SU-DHL-6 (cell line): ENCODE measurements around the gene TH.

Source experiments
- H2AFZ ChIP-seq: fragments of 200-600 bp; sonication (generic); 2 replicates; pipeline ENCODE4 v1.6.1; 2014; ENCODE audit warnings: low read depth, mild to moderate bottlenecking, moderate library complexity, mixed read lengths, antibody characterized with exemption, low read length; ENCODE audit not compliant: severe bottlenecking
- H3F3A ChIP-seq: fragments of 200-600 bp; shearing (Covaris generic); 2 replicates; pipeline ENCODE4 v1.6.0; 2016; ENCODE audit warnings: antibody characterized with exemption, mild to moderate bottlenecking; ENCODE audit not compliant: insufficient read depth
- H3K27ac ChIP-seq: fragments of 200-600 bp; sonication (generic); 2 replicates; pipeline ENCODE4 v1.5.1; 2016; ENCODE audit warnings: low read depth, mild to moderate bottlenecking, low read length, moderate library complexity, mixed read lengths
- H3K27me3 ChIP-seq: fragments of 200-600 bp; sonication (generic), shearing (Covaris generic); 2 replicates; pipeline ENCODE4 v1.6.0; 2014; ENCODE audit warnings: mild to moderate bottlenecking, low read length
- H3K36me3 ChIP-seq: fragments of 200-600 bp; sonication (generic); 2 replicates; pipeline ENCODE4 v1.6.1; 2014; ENCODE audit warnings: mild to moderate bottlenecking, low read length, mixed read lengths
- H3K4me2 ChIP-seq: fragments of 300-600, 200-600 bp; shearing (Covaris generic), sonication (generic); 2 replicates; pipeline ENCODE4 v1.6.0; 2014; ENCODE audit warnings: low read length, low read depth, mild to moderate bottlenecking; ENCODE audit not compliant: poor library complexity, severe bottlenecking
- H3K4me3 ChIP-seq: fragments of 200-600 bp; sonication (generic); 2 replicates; pipeline ENCODE4 v1.5.1; 2014; ENCODE audit warnings: antibody characterized with exemption, low read length, mild to moderate bottlenecking, mixed read lengths; ENCODE audit not compliant: insufficient read depth, poor library complexity, severe bottlenecking
- H3K79me2 ChIP-seq: fragments of 200-600 bp; sonication (generic); 2 replicates; pipeline ENCODE4 v1.6.1; 2014; ENCODE audit warnings: mild to moderate bottlenecking, low read length, moderate library complexity; ENCODE audit not compliant: insufficient read depth
- H3K9ac ChIP-seq: fragments of 200-600 bp; sonication (generic); 2 replicates; pipeline ENCODE4 v1.7.0; 2014; ENCODE audit warnings: mild to moderate bottlenecking, low read length
- H3K9me2 ChIP-seq: fragments of 200-600 bp; sonication (generic); replicated peaks from 2 replicates; pipeline ENCODE4 v1.6.1; 2014; ENCODE audit warnings: low read length; ENCODE audit not compliant: insufficient read depth
- H3K9me3 ChIP-seq: fragments of 200-600 bp; sonication (generic); 2 replicates; pipeline ENCODE4 v1.6.1; 2014; ENCODE audit warnings: low read length, mixed read lengths; ENCODE audit not compliant: insufficient read depth
- H4K20me1 ChIP-seq: fragments of 200-600 bp; sonication (generic); 2 replicates; pipeline ENCODE4 v1.6.1; 2014; ENCODE audit warnings: low read depth, mild to moderate bottlenecking, antibody characterized with exemption, low read length, moderate library complexity, mixed read lengths
- EZH2phosphoT487 ChIP-seq: fragments of 200-600 bp; sonication (generic), shearing (Covaris generic); conservative IDR thresholded peaks from 2 replicates; pipeline ENCODE4 v1.6.1; 2018; ENCODE audit warnings: mild to moderate bottlenecking, antibody characterized with exemption, low read length, moderate library complexity, mixed read lengths
- TF ChIP-seq, protein P1 (sequence below): fragments of 200-600 bp; sonication (generic); IDR thresholded peaks from one replicate; pipeline ENCODE4 v1.5.1; 2017; ENCODE audit warnings: antibody characterized with exemption, mild to moderate bottlenecking, low read length, moderate library complexity; ENCODE audit not compliant: insufficient read depth, poor library complexity, severe bottlenecking

TH gene

GRCh38 chr11:2160736-2161259 lies 10.8 kb downstream of the TH start, which contains the start of gene INS:
INS (minus strand) TSS chr11:2161209; CDS start chr11:2160971, 238 bp downstream.
- H3K4me2 ChIP-seq = no peak within 1 kb of the TSS
- no peak within 1 kb of the TSS for H2AFZ ChIP-seq
- no peaks in the 10 kb centered on the region for H3K79me2 ChIP-seq
- no peak within 1 kb of the TSS for H3K4me3 ChIP-seq
- no peaks in the 10 kb centered on the region for H4K20me1 ChIP-seq
- H3F3A ChIP-seq = no peaks in the 10 kb centered on the region
- no peaks in the 10 kb centered on the region for H3K27me3 ChIP-seq
- no peaks in the 10 kb centered on the region for H3K9me2 ChIP-seq
- H3K36me3 ChIP-seq = no peaks in the 10 kb centered on the region
- H3K9me3 ChIP-seq = no peaks in the 10 kb centered on the region
- no peak within 1 kb of the TSS for H3K27ac ChIP-seq
- no peak within 1 kb of the TSS for H3K9ac ChIP-seq
- no peak for TF ChIP-seq EZH2phosphoT487
- TF ChIP-seq, protein P1, sequence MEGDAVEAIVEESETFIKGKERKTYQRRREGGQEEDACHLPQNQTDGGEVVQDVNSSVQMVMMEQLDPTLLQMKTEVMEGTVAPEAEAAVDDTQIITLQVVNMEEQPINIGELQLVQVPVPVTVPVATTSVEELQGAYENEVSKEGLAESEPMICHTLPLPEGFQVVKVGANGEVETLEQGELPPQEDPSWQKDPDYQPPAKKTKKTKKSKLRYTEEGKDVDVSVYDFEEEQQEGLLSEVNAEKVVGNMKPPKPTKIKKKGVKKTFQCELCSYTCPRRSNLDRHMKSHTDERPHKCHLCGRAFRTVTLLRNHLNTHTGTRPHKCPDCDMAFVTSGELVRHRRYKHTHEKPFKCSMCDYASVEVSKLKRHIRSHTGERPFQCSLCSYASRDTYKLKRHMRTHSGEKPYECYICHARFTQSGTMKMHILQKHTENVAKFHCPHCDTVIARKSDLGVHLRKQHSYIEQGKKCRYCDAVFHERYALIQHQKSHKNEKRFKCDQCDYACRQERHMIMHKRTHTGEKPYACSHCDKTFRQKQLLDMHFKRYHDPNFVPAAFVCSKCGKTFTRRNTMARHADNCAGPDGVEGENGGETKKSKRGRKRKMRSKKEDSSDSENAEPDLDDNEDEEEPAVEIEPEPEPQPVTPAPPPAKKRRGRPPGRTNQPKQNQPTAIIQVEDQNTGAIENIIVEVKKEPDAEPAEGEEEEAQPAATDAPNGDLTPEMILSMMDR = no peak

DNA sequence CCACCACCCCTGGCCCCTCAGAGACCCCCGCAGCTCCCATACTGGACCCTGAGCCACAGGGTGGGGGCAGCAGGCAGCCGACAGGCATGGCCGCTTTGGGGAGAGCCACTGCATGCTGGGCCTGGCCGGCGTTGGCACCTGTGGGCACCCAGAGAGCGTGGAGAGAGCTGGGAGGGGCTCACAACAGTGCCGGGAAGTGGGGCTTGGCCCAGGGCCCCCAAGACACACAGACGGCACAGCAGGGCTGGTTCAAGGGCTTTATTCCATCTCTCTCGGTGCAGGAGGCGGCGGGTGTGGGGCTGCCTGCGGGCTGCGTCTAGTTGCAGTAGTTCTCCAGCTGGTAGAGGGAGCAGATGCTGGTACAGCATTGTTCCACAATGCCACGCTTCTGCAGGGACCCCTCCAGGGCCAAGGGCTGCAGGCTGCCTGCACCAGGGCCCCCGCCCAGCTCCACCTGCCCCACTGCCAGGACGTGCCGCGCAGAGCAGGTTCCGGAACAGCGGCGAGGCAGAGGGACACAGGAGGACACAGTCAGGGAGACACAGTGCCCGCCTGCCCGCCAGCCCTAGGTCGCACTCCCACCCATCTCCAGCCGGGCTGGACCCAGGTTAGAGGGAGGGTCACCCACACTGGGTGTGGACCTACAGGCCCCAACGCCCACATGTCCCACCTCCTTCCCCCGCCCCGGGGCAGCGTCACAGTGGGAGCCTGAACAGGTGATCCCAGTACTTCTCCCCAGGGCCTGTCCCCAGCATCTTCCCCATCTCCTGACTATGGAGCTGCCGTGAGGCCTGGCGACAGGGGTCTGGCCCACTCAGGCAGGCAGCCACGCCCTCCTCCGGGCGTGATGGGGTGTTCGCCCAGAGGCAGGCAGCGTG lies 11.8 kb downstream of the TH start:
- TF ChIP-seq, protein P1 = no peak
- TF ChIP-seq EZH2phosphoT487 = no peak
- Histone ChIP-seq H3K9me2 (no peaks in the 10 kb centered on the region), H3K36me3 (no peaks in the 10 kb centered on the region), H3K4me2 (no peak overlapping the region), H3K4me3 (no peak overlapping the region), H3K27ac (no peak overlapping the region), H4K20me1 (no peaks in the 10 kb centered on the region), H3F3A (no peaks in the 10 kb centered on the region), H3K9me3 (no peaks in the 10 kb centered on the region), H3K79me2 (no peaks in the 10 kb centered on the region), H3K27me3 (no peaks in the 10 kb centered on the region), H3K9ac (no peak overlapping the region), H2AFZ (no peak overlapping the region)

- H3K9ac ChIP-seq = no peak overlapping the region
- no peaks in the 10 kb centered on the region for H3K9me3 ChIP-seq
- no peaks in the 10 kb centered on the region for H3K27me3 ChIP-seq
- no peak overlapping the region for H2AFZ ChIP-seq
- no peak overlapping the region for H3K4me3 ChIP-seq
- no peaks in the 10 kb centered on the region for H4K20me1 ChIP-seq
- H3K36me3 ChIP-seq = no peaks in the 10 kb centered on the region
- H3K79me2 ChIP-seq = no peaks in the 10 kb centered on the region
- no peak overlapping the region for H3K27ac ChIP-seq
- H3K4me2 ChIP-seq = no peak overlapping the region
- no peaks in the 10 kb centered on the region for H3K9me2 ChIP-seq
- no peaks in the 10 kb centered on the region for H3F3A ChIP-seq
- TF ChIP-seq, protein P1 = no peak
- no peak for TF ChIP-seq EZH2phosphoT487
Observed at GRCh38 chr11:2158966-2159365, 12.6 kb downstream of the TH start.
